GM12891 (cell line): ENCODE results near the gene ZNF516.
A peak's percentile ranks its signal among the peaks of the same experiment; 100 is the strongest.

Source experiments
- DNase-seq: peaks from one replicate; pipeline ENCODE4 v3.0.0; 2011; ENCODE audit warnings: low spot score; ENCODE audit not compliant: insufficient read length
- FAIRE-seq: peaks from 2 replicates; lab custom pipeline; 2011; peaks lifted over from hg19 to GRCh38; lab: Jason Lieb, UNC
- PAX5 ChIP-seq: IDR thresholded peaks from 2 replicates; pipeline ENCODE4 v1.6.1; 2011; ENCODE audit warnings: low read length, moderate library complexity, mild to moderate bottlenecking; ENCODE audit not compliant: insufficient read depth, severe bottlenecking
- POLR2A ChIP-seq: IDR thresholded peaks from 2 replicates; pipeline ENCODE4 v1.6.1; 2011; ENCODE audit warnings: low read depth, low read length, control low read depth
- POLR2AphosphoS5 ChIP-seq: IDR thresholded peaks from 2 replicates; pipeline ENCODE4 v1.6.1; 2011; ENCODE audit warnings: low read depth, low read length, control low read depth
- POU2F2 ChIP-seq: IDR thresholded peaks from 2 replicates; pipeline ENCODE4 v1.6.1; 2011; ENCODE audit warnings: low read depth, mild to moderate bottlenecking, control low read depth, low read length, moderate library complexity
- SPI1 ChIP-seq: IDR thresholded peaks from 2 replicates; pipeline ENCODE4 v1.6.1; 2011; ENCODE audit warnings: low read depth, low read length, control low read depth
- TAF1 ChIP-seq: IDR thresholded peaks from 2 replicates; pipeline ENCODE4 v1.6.1; 2011; ENCODE audit warnings: low read depth, low read length, control low read depth

Gene ZNF516

GRCh38 chr18:76432274-76432755, 62.7 kb downstream of the ZNF516 start:
- DNase-seq (no peak), FAIRE-seq (no peak)
- TF ChIP-seq POLR2AphosphoS5: no peak
- no peak for TF ChIP-seq POLR2A

GRCh38 chr18:76431437-76432273, 63.4 kb downstream of the ZNF516 start:
- FAIRE-seq (peak; percentile 33), DNase-seq (no peak)
- TF ChIP-seq PAX5 (no peak), SPI1 (no peak), POLR2AphosphoS5 (no peak), TAF1 (no peak), POU2F2 (no peak), POLR2A (no peak)

DNA sequence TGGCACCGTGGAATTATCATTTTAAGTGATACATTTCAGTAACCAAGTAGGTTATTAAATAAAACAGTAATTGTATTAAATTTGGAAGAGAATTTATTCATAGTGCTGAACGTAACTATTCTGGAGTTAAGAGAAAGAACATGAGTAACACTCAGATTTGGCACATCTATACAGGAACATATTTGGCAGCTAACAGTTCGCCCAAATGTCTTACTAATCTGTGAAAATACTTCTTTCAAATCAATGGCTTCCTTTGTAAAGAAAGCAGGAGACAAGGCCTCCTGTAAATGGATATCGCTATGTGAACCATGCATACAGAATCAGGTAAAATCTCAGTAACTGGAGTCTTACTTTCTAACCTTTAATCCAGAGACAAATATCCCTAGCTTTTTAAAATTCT, 64.4 kb downstream of the ZNF516 start:
- no peak for TF ChIP-seq POU2F2
- no peak for TF ChIP-seq POLR2A
- no peak for FAIRE-seq
- DNase-seq: no peak

DNA sequence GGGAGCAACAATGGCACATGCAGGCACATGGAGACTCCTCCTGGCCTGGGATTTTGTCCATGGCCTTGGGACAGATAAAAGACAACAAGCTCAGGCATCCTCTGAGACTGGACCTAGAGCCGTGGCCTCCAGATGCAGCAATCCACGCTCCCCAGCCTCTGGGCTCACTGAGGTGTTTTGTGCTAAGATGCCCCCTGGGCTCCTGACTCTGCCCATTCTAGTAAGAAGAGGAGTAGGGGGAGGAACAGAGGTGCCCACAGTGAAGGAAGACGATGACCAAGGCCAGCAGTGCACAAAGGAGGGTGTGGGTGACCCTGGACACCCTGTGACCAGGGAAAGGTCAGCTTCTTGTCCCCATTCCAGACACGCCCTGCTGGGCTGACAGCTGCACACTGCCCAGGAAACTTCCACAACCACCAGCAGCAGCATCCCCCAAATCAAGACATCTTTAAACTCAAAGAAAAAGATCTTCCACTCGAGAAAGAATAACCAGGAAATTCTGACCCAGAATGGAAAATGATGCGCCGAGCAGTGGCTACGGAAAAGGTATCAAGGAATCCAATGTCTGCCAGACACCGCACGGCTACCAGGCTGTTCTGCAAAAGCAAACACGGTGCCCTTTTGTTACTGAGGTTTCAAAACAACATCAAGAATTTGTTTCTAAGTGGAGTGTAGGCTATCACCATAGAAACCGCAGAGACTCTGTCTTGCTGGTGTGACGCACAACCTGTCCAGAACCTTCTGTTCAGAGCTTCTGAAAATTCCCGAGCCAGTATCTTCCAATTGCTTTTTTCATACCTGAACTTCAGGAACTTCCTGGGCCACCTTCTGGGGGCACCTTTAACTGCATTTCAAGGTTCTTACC, 65.5 kb downstream of the ZNF516 start:
- FAIRE-seq (no peak), DNase-seq (no peak)
- TF ChIP-seq POU2F2 (no peak), POLR2AphosphoS5 (no peak), PAX5 (no peak), POLR2A (no peak), TAF1 (no peak), SPI1 (no peak)

GRCh38 chr18:76428396-76429261, 66.4 kb downstream of the ZNF516 start:
- FAIRE-seq (no peak), DNase-seq (no peak)
- TF ChIP-seq SPI1: no peak
- TF ChIP-seq PAX5: no peak
- TF ChIP-seq POU2F2: no peak
- TF ChIP-seq POLR2AphosphoS5: no peak
- no peak for TF ChIP-seq POLR2A
- no peak for TF ChIP-seq TAF1

GRCh38 chr18:76426737-76427305, 68.2 kb downstream of the ZNF516 start:
- TF ChIP-seq TAF1: no peak
- no peak for DNase-seq
- FAIRE-seq: no peak

- FAIRE-seq: peak; percentile 16
- TF ChIP-seq SPI1 (no peak), PAX5 (no peak), TAF1 (no peak), POU2F2 (no peak), POLR2A (no peak), POLR2AphosphoS5 (no peak)
- no peak for DNase-seq
Measured at GRCh38 chr18:76425146-76426131, 69.6 kb downstream of the ZNF516 start.

DNA sequence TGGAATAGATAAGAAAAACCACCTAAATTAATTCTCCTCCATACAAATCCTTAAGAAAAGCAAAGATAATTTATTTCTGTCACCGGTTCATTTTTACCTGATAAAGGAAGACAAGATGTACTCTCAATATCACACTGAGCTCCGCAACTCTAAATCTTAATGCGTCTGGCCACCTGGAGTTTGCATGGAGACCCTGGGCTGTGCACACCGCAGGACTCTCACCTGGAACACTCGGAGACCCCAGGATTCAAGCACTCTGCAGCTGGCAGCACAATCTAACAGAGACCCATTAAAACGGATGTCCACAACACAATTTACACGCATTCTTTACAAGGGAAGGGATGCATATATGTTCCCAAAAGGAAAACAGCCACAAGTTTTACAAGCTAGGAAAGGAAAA, 72.2 kb downstream of the ZNF516 start:
- FAIRE-seq (no peak), DNase-seq (no peak)
- no peak for TF ChIP-seq PAX5
- no peak for TF ChIP-seq POLR2AphosphoS5
- TF ChIP-seq POU2F2: no peak
- TF ChIP-seq TAF1: no peak
- no peak for TF ChIP-seq SPI1
- no peak for TF ChIP-seq POLR2A

- TF ChIP-seq POU2F2: no peak
- TF ChIP-seq SPI1: no peak
- no peak for TF ChIP-seq TAF1
- DNase-seq: no peak
- FAIRE-seq: no peak
Measured at GRCh38 chr18:76422121-76422520, 72.9 kb downstream of the ZNF516 start.
